Gastrocnemius medialis (tissue), 4 donors: ENCODE data around the gene NCOA6.

Source experiments
- CTCF ChIP-seq, 5 experiments: fragments of 450-650 bp in 3 of 5; fragments of 200-600 bp in 2 of 5; sonication (generic) in 2 of 5; IDR thresholded peaks in 4 of 5; conservative IDR thresholded peaks in 1 of 5; 1 replicate in 4 of 5; 2 replicates in 1 of 5; pipeline ENCODE4 v1.5.1; 2016 to 2019; ENCODE audit warnings: antibody characterized with exemption in 5 of 5, mild to moderate bottlenecking in 3 of 5, moderate library complexity in 3 of 5
- POLR2A ChIP-seq, 2 donors: fragments of 450-650 bp; IDR thresholded peaks; one replicate each; pipeline ENCODE4 v1.6.1; 2017; ENCODE audit warnings: antibody characterized with exemption in 2 of 2, mild to moderate bottlenecking in 2 of 2, moderate library complexity in 2 of 2

GRCh38 chr20:34772437-34772836 lies 53.0 kb downstream of the NCOA6 start:
- TF ChIP-seq CTCF (IDR thresholded peaks at IDR 0.05 in 4 of 5, conservative IDR thresholded peaks at IDR 0.05 in 1 of 5) = no peak
- no peak for TF ChIP-seq POLR2A (IDR thresholded peaks at IDR 0.05)
